ENCODE measurements around the gene CADPS. TPM values are rescaled to one million over a fixed set of nuclear protein-coding genes. Genes with fewer than 3 reads are reported as not detected.
A peak's percentile ranks its signal among the peaks of the same experiment; 100 is the strongest.

The CADPS gene
- total RNA-seq, 5 donors from 2014 or later (not counting 1 experiment from before 2014, with no cell fraction given) = 0.49 TPM; not detected in 4

DNA sequence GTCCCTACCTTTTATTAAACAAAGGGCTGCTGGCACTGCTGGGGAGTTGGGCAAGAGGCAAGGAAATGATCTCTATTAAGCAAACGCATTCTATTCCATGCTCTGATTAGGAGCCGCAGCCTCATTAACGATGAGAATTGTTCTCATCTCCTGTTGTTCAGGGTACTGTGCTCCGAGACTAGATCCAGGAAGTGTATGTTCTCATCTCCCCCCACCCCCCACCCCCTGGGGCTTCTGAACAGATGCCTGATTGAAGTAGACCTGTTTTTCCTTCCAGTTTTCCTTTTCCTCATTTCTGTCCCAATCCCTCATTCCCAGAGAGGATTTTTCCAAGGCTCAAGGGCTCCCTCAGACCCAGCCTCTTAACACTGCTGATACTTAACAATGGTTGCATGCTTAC, 420.3 kb downstream of the CADPS start:
- peaks cover 0 to 4% of the 10 kb centered on the region in 2 donors for H3K27me3 Mint-ChIP-seq
- H3K36me3 Mint-ChIP-seq = no peaks in the 10 kb centered on the region
- DNase-seq = no peak
- H3K4me1 Mint-ChIP-seq = peaks cover 11% of the 10 kb centered on the region in 3 donors
- no peak overlapping the region for H3K27ac Mint-ChIP-seq
- WGBS (ENCODE audit: insufficient coverage) = 74% methylated on average over 3 of the region's 4 CpGs
- Histone ChIP-seq H3K27me3 (replicated peaks in 1 of 2; ENCODE audit: control insufficient read depth in 2 of 2, extremely low read depth in 1 of 2, insufficient read depth in 2 of 2, low read length in 1 of 2) (no peaks in the 10 kb centered on the region), H3K4me1 (ENCODE audit: control insufficient read depth in 1 of 2, extremely low read depth in 1 of 2, insufficient read depth in 2 of 2, low read length in 2 of 2) (peaks cover 0 to 6% of the 10 kb centered on the region in 2 experiments), H3K4me3 (ENCODE audit: control insufficient read depth in 1 of 2, extremely low read depth in 1 of 2, low read length in 1 of 2) (no peak overlapping the region), H3K9me3 (no peaks in the 10 kb centered on the region), H3K27ac (ENCODE audit: low read length) (no peak overlapping the region), H3K36me3 (ENCODE audit: control insufficient read depth in 2 of 2, extremely low read depth in 1 of 2, insufficient read depth in 1 of 2, low read length in 1 of 2) (no peaks in the 10 kb centered on the region)
- no peak overlapping the region for H3K4me3 Mint-ChIP-seq
- CTCF ChIA-PET = no interaction called here
- no peaks in the 10 kb centered on the region for H3K9me3 Mint-ChIP-seq
- POLR2A ChIA-PET = no interaction called here
- ATAC-seq (replicated peaks in 1 of 4) = no peak

DNA sequence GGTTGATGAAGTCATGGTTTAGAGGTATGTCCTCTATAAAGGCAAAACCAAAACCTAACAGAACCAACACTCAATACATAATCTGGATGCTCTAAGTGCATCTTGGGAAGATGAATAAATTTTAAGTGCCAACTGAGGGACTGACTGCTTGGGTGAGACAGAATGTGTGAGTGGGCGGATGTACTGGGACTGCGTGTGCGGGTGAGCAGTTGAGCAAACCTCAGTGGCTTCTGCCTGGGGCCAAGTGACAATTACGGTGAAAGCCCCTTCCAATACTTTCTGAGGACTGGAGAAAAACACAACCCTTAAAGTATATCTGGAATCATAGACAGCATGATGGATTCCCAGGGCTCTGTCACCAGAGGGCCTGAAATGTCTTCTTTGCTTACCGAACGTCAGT, 421.8 kb downstream of the CADPS start:
- DNase-seq = no peak
- Mint-ChIP-seq H3K27ac (no peak overlapping the region), H3K4me3 (no peak overlapping the region), H3K9me3 (no peaks in the 10 kb centered on the region), H3K36me3 (no peaks in the 10 kb centered on the region), H3K4me1 (peaks cover 11% of the 10 kb centered on the region in 3 donors), H3K27me3 (no peaks in the 10 kb centered on the region)
- CTCF ChIA-PET = no interaction called here
- POLR2A ChIA-PET = no interaction called here
- Histone ChIP-seq H3K27ac (ENCODE audit: low read length) (no peak overlapping the region), H3K4me1 (ENCODE audit: control insufficient read depth in 1 of 2, extremely low read depth in 1 of 2, insufficient read depth in 2 of 2, low read length in 2 of 2) (peaks cover 0 to 6% of the 10 kb centered on the region in 2 experiments), H3K27me3 (replicated peaks in 1 of 2; ENCODE audit: control insufficient read depth in 2 of 2, extremely low read depth in 1 of 2, insufficient read depth in 2 of 2, low read length in 1 of 2) (no peaks in the 10 kb centered on the region), H3K36me3 (ENCODE audit: control insufficient read depth in 2 of 2, extremely low read depth in 1 of 2, insufficient read depth in 1 of 2, low read length in 1 of 2) (no peaks in the 10 kb centered on the region), H3K9me3 (no peaks in the 10 kb centered on the region), H3K4me3 (ENCODE audit: control insufficient read depth in 1 of 2, extremely low read depth in 1 of 2, low read length in 1 of 2) (no peak overlapping the region)
- 92% methylated on average over 3 of the region's 6 CpGs for WGBS (ENCODE audit: insufficient coverage)
- ATAC-seq (replicated peaks in 1 of 4) = no peak

DNA sequence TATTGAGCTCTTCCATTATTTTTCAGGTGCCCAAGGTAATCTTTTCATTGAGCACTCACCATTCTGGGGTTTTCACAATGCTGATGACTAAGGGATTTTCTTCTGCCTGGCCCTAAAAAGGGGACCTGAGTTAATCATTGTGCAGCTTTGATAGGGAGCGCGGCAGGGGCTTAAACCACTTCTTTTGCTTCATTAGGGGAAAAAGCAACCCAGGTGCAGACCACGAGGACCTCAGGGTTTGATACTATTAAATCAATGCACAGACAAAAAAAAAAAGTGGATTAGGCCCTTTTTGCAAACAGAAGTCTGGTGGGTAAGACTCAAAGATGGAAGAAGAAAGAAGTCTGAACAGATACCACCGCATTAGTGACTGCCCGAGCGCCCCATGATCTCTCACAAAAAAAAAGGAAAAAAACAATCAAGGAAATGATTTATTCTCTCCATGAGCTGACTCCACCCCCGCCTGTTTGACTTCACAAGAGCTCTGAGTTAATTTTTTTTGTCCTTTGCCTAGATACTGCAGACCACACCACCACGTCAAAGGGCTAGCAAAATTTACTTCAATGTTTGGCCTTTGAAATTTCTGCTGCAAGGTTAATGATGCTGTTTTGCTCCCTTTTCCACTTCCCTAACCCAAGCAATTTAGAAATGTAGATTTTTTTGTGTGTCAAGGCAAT, 423.9 kb downstream of the CADPS start:
- H3K9me3 Mint-ChIP-seq = no peaks in the 10 kb centered on the region
- no peaks in the 10 kb centered on the region for H3K27me3 Mint-ChIP-seq
- Histone ChIP-seq H3K4me3 (ENCODE audit: control insufficient read depth in 1 of 2, extremely low read depth in 1 of 2, low read length in 1 of 2) (no peak overlapping the region), H3K27ac (ENCODE audit: low read length) (no peak overlapping the region), H3K9me3 (no peaks in the 10 kb centered on the region), H3K36me3 (ENCODE audit: control insufficient read depth in 2 of 2, extremely low read depth in 1 of 2, insufficient read depth in 1 of 2, low read length in 1 of 2) (no peaks in the 10 kb centered on the region), H3K27me3 (replicated peaks in 1 of 2; ENCODE audit: control insufficient read depth in 2 of 2, extremely low read depth in 1 of 2, insufficient read depth in 2 of 2, low read length in 1 of 2) (no peaks in the 10 kb centered on the region), H3K4me1 (ENCODE audit: control insufficient read depth in 1 of 2, extremely low read depth in 1 of 2, insufficient read depth in 2 of 2, low read length in 2 of 2) (peaks cover 0 to 10% of the 10 kb centered on the region in 2 experiments)
- no peak overlapping the region for H3K27ac Mint-ChIP-seq
- CTCF ChIA-PET = no interaction called here
- POLR2A ChIA-PET = no interaction called here
- peaks cover 19 to 22% (median 21%) of the 10 kb centered on the region in 3 donors for H3K4me1 Mint-ChIP-seq
- DNase-seq = no peak
- H3K4me3 Mint-ChIP-seq = no peak overlapping the region
- no peaks in the 10 kb centered on the region for H3K36me3 Mint-ChIP-seq
- ATAC-seq (replicated peaks in 1 of 4) = no peak
- 73% methylated on average over 4 of the region's 8 CpGs for whole genome bisulfite sequencing (ENCODE audit: insufficient coverage)

DNA sequence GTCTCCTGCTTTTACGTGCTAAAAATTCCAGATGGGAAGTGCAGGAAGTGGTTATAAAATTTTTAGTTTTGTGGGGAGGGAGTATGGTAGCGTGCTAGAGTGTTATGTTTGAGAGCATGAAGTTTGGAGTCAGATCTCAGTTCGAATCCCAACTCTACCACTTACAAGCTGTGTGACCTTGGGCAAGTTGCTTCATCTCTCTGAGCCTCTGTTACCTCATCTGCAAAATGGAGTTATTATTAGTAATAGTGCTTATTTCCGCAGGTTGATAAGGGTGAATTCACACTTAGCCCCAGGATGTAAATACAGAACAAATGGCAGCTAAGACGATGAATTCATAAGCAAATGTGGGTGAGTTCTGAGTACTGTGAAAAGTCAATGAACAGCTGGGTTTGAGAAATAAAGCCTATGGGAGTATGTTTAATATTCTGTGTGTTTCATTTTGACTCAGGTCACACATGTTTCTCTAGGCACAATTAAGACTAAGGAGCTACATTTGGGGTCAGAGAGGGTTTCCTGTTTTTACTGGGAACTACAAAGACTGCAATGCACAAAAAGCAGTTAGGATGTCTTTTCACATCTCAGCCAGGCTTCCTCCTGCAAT, 428.8 kb downstream of the CADPS start:
- CTCF ChIA-PET = no interaction called here

DNA sequence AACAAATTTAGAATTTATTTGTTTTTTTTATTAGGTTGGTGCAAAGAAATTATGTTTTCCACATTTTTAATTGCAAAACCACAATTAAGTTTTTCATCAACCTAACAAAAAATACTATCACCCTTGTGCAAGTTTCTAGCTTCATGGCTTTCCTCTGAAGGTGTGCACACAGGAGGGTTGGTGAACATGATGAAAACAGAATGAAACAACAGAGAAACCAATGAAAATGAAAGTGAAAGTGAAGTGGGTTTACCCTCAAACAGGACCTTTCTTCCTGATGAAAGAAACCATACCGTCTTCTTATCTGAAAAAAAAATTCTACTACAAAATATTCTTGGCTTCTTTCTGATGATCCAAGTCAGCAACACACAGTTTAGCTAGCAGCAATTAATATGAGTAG, 429.9 kb downstream of the CADPS start:
- H3K27me3 ChIP-seq (replicated peaks in 1 of 2; ENCODE audit: control insufficient read depth in 2 of 2, extremely low read depth in 1 of 2, insufficient read depth in 2 of 2, low read length in 1 of 2) = no peaks in the 10 kb centered on the region
- Mint-ChIP-seq H3K4me1 (peaks cover 22 to 25% (median 24%) of the 10 kb centered on the region in 3 donors), H3K36me3 (no peaks in the 10 kb centered on the region), H3K9me3 (peaks cover 0 to 7% (median 3%) of the 10 kb centered on the region in 3 donors), H3K27ac (peak overlapping the region; percentile 71 to 82), H3K4me3 (peak overlapping the region; percentile 58 to 67 (median 60)), H3K27me3 (no peaks in the 10 kb centered on the region)
- POLR2A ChIA-PET = interaction anchor here in 1 of 2 donors (0.6 kb wide), 1 partner anchor 13 kb away, joined by 4 read pairs; no protein-coding TSS in a partner anchor
- 0% methylated on average over 1 of the region's 1 CpG for WGBS (ENCODE audit: insufficient coverage)
- peaks cover 5 to 6% of the 10 kb centered on the region in 2 experiments for H3K4me1 ChIP-seq (ENCODE audit: control insufficient read depth in 1 of 2, extremely low read depth in 1 of 2, insufficient read depth in 2 of 2, low read length in 2 of 2)
- DNase-seq = peak in 1 of 35 experiments; percentile 25
- H3K4me3 ChIP-seq (ENCODE audit: control insufficient read depth in 1 of 2, extremely low read depth in 1 of 2, low read length in 1 of 2) = peak overlapping the region in 1 of 2 donors; percentile 12
- no peaks in the 10 kb centered on the region for H3K9me3 ChIP-seq
- no peaks in the 10 kb centered on the region for H3K36me3 ChIP-seq (ENCODE audit: control insufficient read depth in 2 of 2, extremely low read depth in 1 of 2, insufficient read depth in 1 of 2, low read length in 1 of 2)
- CTCF ChIA-PET = interaction anchor here in 1 of 2 donors (0.7 kb wide), 1 partner anchor 8 kb away, joined by 4 read pairs; no protein-coding TSS in a partner anchor
- peak in 2 of 4 experiments; percentile 26 to 49 for ATAC-seq (replicated peaks in 1 of 4)
- no peak overlapping the region for H3K27ac ChIP-seq (ENCODE audit: low read length)

More for the DNA sequence above, 428.8 kb downstream of the CADPS start:
- ATAC-seq (replicated peaks in 1 of 4) = no peak
- Histone ChIP-seq H3K36me3 (ENCODE audit: control insufficient read depth in 2 of 2, extremely low read depth in 1 of 2, insufficient read depth in 1 of 2, low read length in 1 of 2) (no peaks in the 10 kb centered on the region), H3K9me3 (no peaks in the 10 kb centered on the region), H3K4me3 (ENCODE audit: control insufficient read depth in 1 of 2, extremely low read depth in 1 of 2, low read length in 1 of 2) (no peak overlapping the region), H3K27me3 (replicated peaks in 1 of 2; ENCODE audit: control insufficient read depth in 2 of 2, extremely low read depth in 1 of 2, insufficient read depth in 2 of 2, low read length in 1 of 2) (no peaks in the 10 kb centered on the region), H3K27ac (ENCODE audit: low read length) (no peak overlapping the region), H3K4me1 (ENCODE audit: control insufficient read depth in 1 of 2, extremely low read depth in 1 of 2, insufficient read depth in 2 of 2, low read length in 2 of 2) (peaks cover 5 to 6% of the 10 kb centered on the region in 2 experiments)
- POLR2A ChIA-PET = no interaction called here
- Mint-ChIP-seq H3K27me3 (no peaks in the 10 kb centered on the region), H3K4me3 (peak overlapping the region in 2 of 3 donors; percentile 58 to 60), H3K9me3 (peaks cover 0 to 7% (median 3%) of the 10 kb centered on the region in 3 donors), H3K36me3 (no peaks in the 10 kb centered on the region), H3K27ac (peak overlapping the region in 1 of 2 donors; percentile 19), H3K4me1 (peaks cover 26 to 28% (median 28%) of the 10 kb centered on the region in 3 donors)
- no peak for DNase-seq
- 69% methylated on average over 2 of the region's 5 CpGs for WGBS (ENCODE audit: insufficient coverage)

DNA sequence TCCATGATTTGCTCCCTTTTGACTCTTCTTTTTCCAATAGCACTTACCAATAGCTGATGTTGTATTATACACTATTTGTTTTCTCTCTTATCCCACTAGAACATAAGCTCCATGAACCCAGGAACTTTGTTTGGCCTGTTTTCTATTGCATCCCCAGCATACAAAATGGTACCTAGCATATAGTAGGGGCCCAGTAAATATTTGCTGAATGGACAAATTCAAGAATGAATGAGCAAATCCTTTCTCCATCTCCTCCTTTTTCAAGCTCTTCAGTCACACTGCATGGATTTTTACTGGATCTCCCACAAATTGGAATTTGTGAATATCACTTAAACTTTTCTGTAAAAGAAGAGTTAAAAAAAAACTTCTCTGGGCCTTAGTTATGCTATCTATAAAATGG, 435.2 kb downstream of the CADPS start:
- Mint-ChIP-seq H3K4me3 (no peak overlapping the region), H3K27me3 (peaks cover 0 to 4% of the 10 kb centered on the region in 2 donors), H3K36me3 (no peaks in the 10 kb centered on the region), H3K9me3 (peaks cover 0 to 7% (median 3%) of the 10 kb centered on the region in 3 donors), H3K4me1 (peaks cover under 1 to 3% (median 3%) of the 10 kb centered on the region in 3 donors), H3K27ac (no peak overlapping the region)
- Histone ChIP-seq H3K27me3 (replicated peaks in 1 of 2; ENCODE audit: control insufficient read depth in 2 of 2, extremely low read depth in 1 of 2, insufficient read depth in 2 of 2, low read length in 1 of 2) (peaks cover 0 to 3% of the 10 kb centered on the region in 2 experiments), H3K27ac (ENCODE audit: low read length) (no peak overlapping the region), H3K36me3 (ENCODE audit: control insufficient read depth in 2 of 2, extremely low read depth in 1 of 2, insufficient read depth in 1 of 2, low read length in 1 of 2) (no peaks in the 10 kb centered on the region), H3K4me1 (ENCODE audit: control insufficient read depth in 1 of 2, extremely low read depth in 1 of 2, insufficient read depth in 2 of 2, low read length in 2 of 2) (no peaks in the 10 kb centered on the region), H3K4me3 (ENCODE audit: control insufficient read depth in 1 of 2, extremely low read depth in 1 of 2, low read length in 1 of 2) (no peak overlapping the region), H3K9me3 (no peaks in the 10 kb centered on the region)
- ChIA-PET POLR2A (no interaction called here), CTCF (interaction anchor here (0.6 kb wide), 2 partner anchors 10 to 1162 kb away, joined by 4 to 6 read pairs; no protein-coding TSS in a partner anchor)
- no peak for ATAC-seq (replicated peaks in 1 of 4)
- DNase-seq = no peak

Measured in T-cell (primary cell).